GM12892 (cell line): ENCODE data around the gene SRGAP2.
"Not testable (repeated sequence)": the region's sequence is repeated elsewhere in the genome, so short reads cannot be mapped to it uniquely, and the experiment has no call there.

Source experiments
- POLR2A ChIP-seq: IDR thresholded peaks from 2 replicates; pipeline ENCODE4 v1.6.1; 2011; ENCODE audit warnings: low read depth, low read length, control low read depth
- POLR2AphosphoS5 ChIP-seq: IDR thresholded peaks from 2 replicates; pipeline ENCODE4 v1.6.1; 2011; ENCODE audit warnings: low read depth, low read length, control low read depth
- TAF1 ChIP-seq: IDR thresholded peaks from 2 replicates; pipeline ENCODE4 v1.6.1; 2011; ENCODE audit warnings: low read depth, mild to moderate bottlenecking, control low read depth, low read length, borderline replicate concordance

GRCh38 chr1:206169794-206170193 is 33.5 kb upstream of the SRGAP2 start:
- TF ChIP-seq POLR2A, POLR2AphosphoS5, TAF1: not testable (repeated sequence)
